Kidney (tissue), 14 donors: ENCODE data around the gene PEX5L. TPM values are rescaled to one million over a fixed set of nuclear protein-coding genes. Genes with fewer than 3 reads are reported as not detected.
A peak's percentile ranks its signal among the peaks of the same experiment; 100 is the strongest.

Source experiments
- DNase-seq, 5 donors: peaks; one replicate each; pipeline ENCODE4 v3.0.0-alpha.2; 2013 to 2020
- FAIRE-seq: peaks from 2 replicates; lab custom pipeline; 2012; peaks lifted over from hg19 to GRCh38; lab: Jason Lieb, UNC
- H3K27ac ChIP-seq, 2 donors: one replicate each; pipeline ENCODE4 v1.7.0; 2013; ENCODE audit warnings: low read depth in 2 of 2, low read length in 2 of 2, inconsistent platforms in 1 of 2
- H3K27me3 ChIP-seq: one replicate; pipeline ENCODE4 v1.7.1; 2013; ENCODE audit warnings: low read length, inconsistent platforms; ENCODE audit not compliant: control insufficient read depth, insufficient read depth
- H3K36me3 ChIP-seq, 3 donors: one replicate each; pipeline versions ENCODE4 v1.7.0 to v1.7.1; 2013; ENCODE audit warnings: low read length in 3 of 3, control low read depth in 1 of 3, inconsistent platforms in 1 of 3; ENCODE audit not compliant: insufficient read depth in 3 of 3, control insufficient read depth in 2 of 3
- H3K4me1 ChIP-seq, 3 donors: one replicate each; pipeline versions ENCODE4 v1.7.0 to v1.7.1; 2013; ENCODE audit warnings: low read length in 3 of 3, inconsistent platforms in 1 of 3, low read depth in 1 of 3; ENCODE audit not compliant: control insufficient read depth in 2 of 3, insufficient read depth in 2 of 3
- H3K4me3 ChIP-seq, 3 donors: one replicate each; pipeline versions ENCODE4 v1.7.0 to v1.8.1; 2013; ENCODE audit warnings: low read length in 3 of 3, control low read depth in 1 of 3, inconsistent platforms in 1 of 3
- H3K9ac ChIP-seq, 3 donors: one replicate each; pipeline versions ENCODE4 v1.7.0 to v1.7.1; 2013; ENCODE audit warnings: low read length in 3 of 3, control low read depth in 1 of 3, inconsistent platforms in 1 of 3
- H3K9me3 ChIP-seq, 3 donors: one replicate each; pipeline versions ENCODE4 v1.7.0 to v1.7.1; 2013; ENCODE audit warnings: low read length in 3 of 3, control low read depth in 1 of 3, inconsistent platforms in 1 of 3; ENCODE audit not compliant: control insufficient read depth in 2 of 3, insufficient read depth in 1 of 3
- CTCF ChIP-seq: IDR thresholded peaks from 3 replicates; pipeline ENCODE4 v1.5.1; 2012; ENCODE audit warnings: mild to moderate bottlenecking, moderate library complexity, borderline replicate concordance; ENCODE audit not compliant: insufficient read depth; ENCODE audit errors: extremely low read depth
- intact Hi-C: fragments of 100-400 bp; cut with DNase I; formaldehyde crosslinking; loops from one replicate; pipeline ENCODE4 v1.11.1; 2022
- polyA plus RNA-seq: library from polyadenylated mRNA; stranded (reverse); fragments of 350-450 nt; fragmentation: Illumina TruSeq; extraction: RNeasy Lipid Tissue Mini Kit (QIAGEN cat#74804); gene quantifications from one replicate; pipeline ENCODE4 v1.2.3, GENCODE V29; 2014; ENCODE audit warnings: low read depth, low replicate concordance; ENCODE audit not compliant: insufficient read depth
- total RNA-seq: library from RNA; stranded (reverse); fragmentation: NEBNext Ultra II Directional; extraction: Animal tissue kit (Norgen Biotek cat#: 25700); gene quantifications from one replicate; pipeline ENCODE4 v1.2.1, GENCODE V29; 2021
- donor health status: control.
- donor health status: control.
- donor health status: control.
- donor health status: control.
- donor health status: control.
- donor health status: DM: yes; HTN: yes; CAD: no.
- donor health status: Normal renal cell carcinoma (clear cell type).

Gene PEX5L
- total and polyA plus RNA-seq, 2 donors from 2014 or later, result 0.32 TPM; not detected in 1

- H3K36me3 ChIP-seq, result no peaks in the 10 kb centered on the region
- no peaks in the 10 kb centered on the region for H3K27me3 ChIP-seq
- H3K4me1 ChIP-seq, result no peaks in the 10 kb centered on the region
- no peak for TF ChIP-seq CTCF
- intact Hi-C loops, result no loop called here
- FAIRE-seq (peak; percentile 13), DNase-seq (no peak)
- H3K9me3 ChIP-seq, result no peaks in the 10 kb centered on the region
- no peak overlapping the region for H3K4me3 ChIP-seq
- no peak overlapping the region for H3K27ac ChIP-seq
- no peak overlapping the region for H3K9ac ChIP-seq
Observed at GRCh38 chr3:179932674-179933073, 104.1 kb downstream of the PEX5L start.

GRCh38 chr3:179929091-179929529, 107.6 kb downstream of the PEX5L start:
- no peaks in the 10 kb centered on the region for H3K36me3 ChIP-seq
- DNase-seq, result peak in 4 of 5 donors; percentile 46 to 82 (median 70)
- H3K9me3 ChIP-seq, result no peaks in the 10 kb centered on the region
- TF ChIP-seq CTCF, result peak; percentile 75
- FAIRE-seq, result peak; percentile 65
- intact Hi-C loops, result no loop called here
- H3K9ac ChIP-seq, result no peak overlapping the region
- no peak overlapping the region for H3K4me3 ChIP-seq
- no peaks in the 10 kb centered on the region for H3K4me1 ChIP-seq
- H3K27ac ChIP-seq, result no peak overlapping the region
- H3K27me3 ChIP-seq, result no peaks in the 10 kb centered on the region

GRCh38 chr3:179927191-179927590, 109.5 kb downstream of the PEX5L start:
- Histone ChIP-seq H3K27ac (no peak overlapping the region), H3K9ac (no peak overlapping the region), H3K36me3 (no peaks in the 10 kb centered on the region), H3K4me3 (no peak overlapping the region), H3K27me3 (no peaks in the 10 kb centered on the region), H3K4me1 (no peaks in the 10 kb centered on the region), H3K9me3 (no peaks in the 10 kb centered on the region)
- DNase-seq (no peak), FAIRE-seq (no peak)
- no peak for TF ChIP-seq CTCF
- intact Hi-C loops, result no loop called here

- no peak overlapping the region for H3K4me3 ChIP-seq
- FAIRE-seq, result no peak
- no peaks in the 10 kb centered on the region for H3K9me3 ChIP-seq
- H3K36me3 ChIP-seq, result no peaks in the 10 kb centered on the region
- intact Hi-C loops, result no loop called here
- no peaks in the 10 kb centered on the region for H3K4me1 ChIP-seq
- no peak for TF ChIP-seq CTCF
- H3K9ac ChIP-seq, result no peak overlapping the region
- no peaks in the 10 kb centered on the region for H3K27me3 ChIP-seq
- no peak overlapping the region for H3K27ac ChIP-seq
- no peak for DNase-seq
Observed at GRCh38 chr3:179921951-179922350, 114.8 kb downstream of the PEX5L start.
